ENCODE data around the gene TCTN2.

TCTN2 gene

DNA sequence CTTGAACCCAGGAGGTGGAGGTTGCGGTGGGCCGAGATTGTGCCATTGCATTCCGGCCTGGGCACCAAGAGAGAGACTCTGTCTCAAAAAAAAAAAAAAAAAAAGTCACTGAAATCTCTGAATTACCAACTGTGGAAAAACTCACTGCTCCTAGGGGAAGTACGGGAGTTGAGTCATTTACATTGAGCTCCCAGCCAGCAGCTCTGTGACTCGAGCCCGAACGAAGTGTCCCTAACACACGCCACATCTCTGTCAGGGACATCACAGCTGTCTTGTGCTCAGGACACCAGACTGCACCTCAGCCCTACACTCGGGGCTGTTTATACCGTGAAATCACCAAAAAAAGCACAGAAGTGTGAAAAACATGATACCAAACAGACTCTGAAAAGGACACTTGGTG, 62.3 kb downstream of the TCTN2 start:
- Histone ChIP-seq H3K27me3 (ENCODE audit: insufficient read depth, poor library complexity, severe bottlenecking) (no peaks in the 10 kb centered on the region), H3K27ac (replicated peaks) (no peak overlapping the region), H3K4me3 (replicated peaks; ENCODE audit: insufficient read depth, low read length) (no peak overlapping the region)
- TF ChIP-seq POLR2AphosphoS5 (IDR thresholded peaks at IDR 0.05; ENCODE audit: low read depth) (no peak), GABPA (IDR thresholded peaks at IDR 0.05; ENCODE audit: low read depth) (no peak), SPI1 (IDR thresholded peaks at IDR 0.05; ENCODE audit: borderline replicate concordance, low read depth) (no peak)
- TF ChIP-seq, protein P1, sequence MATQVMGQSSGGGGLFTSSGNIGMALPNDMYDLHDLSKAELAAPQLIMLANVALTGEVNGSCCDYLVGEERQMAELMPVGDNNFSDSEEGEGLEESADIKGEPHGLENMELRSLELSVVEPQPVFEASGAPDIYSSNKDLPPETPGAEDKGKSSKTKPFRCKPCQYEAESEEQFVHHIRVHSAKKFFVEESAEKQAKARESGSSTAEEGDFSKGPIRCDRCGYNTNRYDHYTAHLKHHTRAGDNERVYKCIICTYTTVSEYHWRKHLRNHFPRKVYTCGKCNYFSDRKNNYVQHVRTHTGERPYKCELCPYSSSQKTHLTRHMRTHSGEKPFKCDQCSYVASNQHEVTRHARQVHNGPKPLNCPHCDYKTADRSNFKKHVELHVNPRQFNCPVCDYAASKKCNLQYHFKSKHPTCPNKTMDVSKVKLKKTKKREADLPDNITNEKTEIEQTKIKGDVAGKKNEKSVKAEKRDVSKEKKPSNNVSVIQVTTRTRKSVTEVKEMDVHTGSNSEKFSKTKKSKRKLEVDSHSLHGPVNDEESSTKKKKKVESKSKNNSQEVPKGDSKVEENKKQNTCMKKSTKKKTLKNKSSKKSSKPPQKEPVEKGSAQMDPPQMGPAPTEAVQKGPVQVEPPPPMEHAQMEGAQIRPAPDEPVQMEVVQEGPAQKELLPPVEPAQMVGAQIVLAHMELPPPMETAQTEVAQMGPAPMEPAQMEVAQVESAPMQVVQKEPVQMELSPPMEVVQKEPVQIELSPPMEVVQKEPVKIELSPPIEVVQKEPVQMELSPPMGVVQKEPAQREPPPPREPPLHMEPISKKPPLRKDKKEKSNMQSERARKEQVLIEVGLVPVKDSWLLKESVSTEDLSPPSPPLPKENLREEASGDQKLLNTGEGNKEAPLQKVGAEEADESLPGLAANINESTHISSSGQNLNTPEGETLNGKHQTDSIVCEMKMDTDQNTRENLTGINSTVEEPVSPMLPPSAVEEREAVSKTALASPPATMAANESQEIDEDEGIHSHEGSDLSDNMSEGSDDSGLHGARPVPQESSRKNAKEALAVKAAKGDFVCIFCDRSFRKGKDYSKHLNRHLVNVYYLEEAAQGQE (IDR thresholded peaks at IDR 0.05; ENCODE audit: insufficient replicate concordance, low read depth): no peak
- TF ChIP-seq, protein P2, sequence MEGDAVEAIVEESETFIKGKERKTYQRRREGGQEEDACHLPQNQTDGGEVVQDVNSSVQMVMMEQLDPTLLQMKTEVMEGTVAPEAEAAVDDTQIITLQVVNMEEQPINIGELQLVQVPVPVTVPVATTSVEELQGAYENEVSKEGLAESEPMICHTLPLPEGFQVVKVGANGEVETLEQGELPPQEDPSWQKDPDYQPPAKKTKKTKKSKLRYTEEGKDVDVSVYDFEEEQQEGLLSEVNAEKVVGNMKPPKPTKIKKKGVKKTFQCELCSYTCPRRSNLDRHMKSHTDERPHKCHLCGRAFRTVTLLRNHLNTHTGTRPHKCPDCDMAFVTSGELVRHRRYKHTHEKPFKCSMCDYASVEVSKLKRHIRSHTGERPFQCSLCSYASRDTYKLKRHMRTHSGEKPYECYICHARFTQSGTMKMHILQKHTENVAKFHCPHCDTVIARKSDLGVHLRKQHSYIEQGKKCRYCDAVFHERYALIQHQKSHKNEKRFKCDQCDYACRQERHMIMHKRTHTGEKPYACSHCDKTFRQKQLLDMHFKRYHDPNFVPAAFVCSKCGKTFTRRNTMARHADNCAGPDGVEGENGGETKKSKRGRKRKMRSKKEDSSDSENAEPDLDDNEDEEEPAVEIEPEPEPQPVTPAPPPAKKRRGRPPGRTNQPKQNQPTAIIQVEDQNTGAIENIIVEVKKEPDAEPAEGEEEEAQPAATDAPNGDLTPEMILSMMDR (IDR thresholded peaks at IDR 0.05; ENCODE audit: insufficient read depth, low read length): no peak
- DNase-seq (ENCODE audit: low read depth in 1 of 2, low spot score in 1 of 2): no peak

DNA sequence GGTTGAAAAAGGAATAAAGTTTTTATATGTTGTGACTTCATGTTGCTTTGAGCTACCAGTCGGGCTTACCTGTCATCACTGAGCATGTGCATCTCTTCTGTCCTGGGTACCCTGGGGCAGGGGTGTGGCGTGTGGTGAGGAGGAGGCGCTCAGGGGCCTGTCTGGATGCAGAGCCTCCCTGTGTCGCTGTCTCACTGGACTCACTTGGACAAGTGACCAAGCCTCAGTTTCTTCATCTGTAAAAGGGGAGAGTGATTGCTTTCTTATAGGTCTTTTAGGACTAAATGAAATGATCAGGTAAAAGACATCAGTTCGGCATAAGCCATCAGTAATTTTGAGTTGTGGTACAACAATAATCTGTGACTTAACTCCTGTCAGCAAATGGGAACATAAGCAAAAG, 63.4 kb downstream of the TCTN2 start:
- Histone ChIP-seq H3K27ac (replicated peaks) (no peak overlapping the region), H3K4me3 (replicated peaks; ENCODE audit: insufficient read depth, low read length) (no peak overlapping the region), H3K27me3 (ENCODE audit: insufficient read depth, poor library complexity, severe bottlenecking) (no peaks in the 10 kb centered on the region)
- TF ChIP-seq GABPA (IDR thresholded peaks at IDR 0.05; ENCODE audit: low read depth) (no peak), POLR2AphosphoS5 (IDR thresholded peaks at IDR 0.05; ENCODE audit: low read depth) (no peak), SPI1 (IDR thresholded peaks at IDR 0.05; ENCODE audit: borderline replicate concordance, low read depth) (no peak)
- TF ChIP-seq, protein P2 (IDR thresholded peaks at IDR 0.05; ENCODE audit: insufficient read depth, low read length): no peak
- TF ChIP-seq, protein P1 (IDR thresholded peaks at IDR 0.05; ENCODE audit: insufficient replicate concordance, low read depth): no peak
- DNase-seq (ENCODE audit: low read depth in 1 of 2, low spot score in 1 of 2): no peak

DNA sequence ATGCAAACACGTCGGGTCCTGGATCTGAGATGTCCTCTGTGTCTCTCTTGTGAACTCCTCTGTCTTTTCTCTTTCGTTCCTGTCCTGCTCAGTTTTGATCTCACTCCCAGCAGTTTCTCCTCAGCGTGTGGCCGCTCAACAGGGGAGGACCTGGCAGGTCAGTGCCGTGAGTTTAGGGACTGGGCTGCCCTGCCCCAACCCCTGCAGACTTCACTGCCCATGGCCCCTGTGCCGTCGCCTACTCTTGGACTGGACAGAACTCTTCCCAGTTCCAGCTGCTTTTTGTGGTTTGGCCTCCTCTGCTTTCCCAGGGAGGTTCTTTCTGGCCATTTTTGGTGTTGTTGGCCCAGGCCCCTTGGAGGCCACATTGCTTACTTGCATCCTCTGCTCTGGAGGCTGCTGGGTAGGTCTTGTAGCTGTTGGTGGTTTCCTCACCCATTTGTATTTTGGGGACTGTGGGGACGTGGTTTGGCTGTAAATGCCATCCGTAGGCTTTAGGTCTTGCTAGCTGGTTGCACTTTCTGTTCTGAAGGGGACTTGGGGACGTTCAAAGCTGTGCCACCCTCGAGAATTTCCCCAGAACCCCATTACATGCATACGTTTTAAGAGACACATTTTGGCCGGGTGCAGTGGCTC, 71.1 kb downstream of the TCTN2 start:
- DNase-seq (ENCODE audit: low read depth in 1 of 2, low spot score in 1 of 2): no peak
- H3K27ac ChIP-seq (replicated peaks): peak overlapping the region; percentile 84
- H3K4me3 ChIP-seq (replicated peaks; ENCODE audit: insufficient read depth, low read length): no peak overlapping the region
- H3K27me3 ChIP-seq (ENCODE audit: insufficient read depth, poor library complexity, severe bottlenecking): no peaks in the 10 kb centered on the region
- TF ChIP-seq, protein P1 (IDR thresholded peaks at IDR 0.05; ENCODE audit: insufficient replicate concordance, low read depth): no peak
- TF ChIP-seq GABPA (IDR thresholded peaks at IDR 0.05; ENCODE audit: low read depth) (no peak), SPI1 (IDR thresholded peaks at IDR 0.05; ENCODE audit: borderline replicate concordance, low read depth) (no peak), POLR2AphosphoS5 (IDR thresholded peaks at IDR 0.05; ENCODE audit: low read depth) (no peak)
- TF ChIP-seq, protein P2 (IDR thresholded peaks at IDR 0.05; ENCODE audit: insufficient read depth, low read length): no peak

Measured in HL-60 (cell line).